GM12801 (cell line): ENCODE data around the gene AHCTF1.

Experiments
- TF ChIP-seq, protein P1 (sequence below): IDR thresholded peaks from one replicate; pipeline ENCODE4 v1.5.1; 2011; ENCODE audit warnings: control low read depth; ENCODE audit not compliant: insufficient read length; ENCODE audit errors: extremely low read depth

AHCTF1 gene

DNA sequence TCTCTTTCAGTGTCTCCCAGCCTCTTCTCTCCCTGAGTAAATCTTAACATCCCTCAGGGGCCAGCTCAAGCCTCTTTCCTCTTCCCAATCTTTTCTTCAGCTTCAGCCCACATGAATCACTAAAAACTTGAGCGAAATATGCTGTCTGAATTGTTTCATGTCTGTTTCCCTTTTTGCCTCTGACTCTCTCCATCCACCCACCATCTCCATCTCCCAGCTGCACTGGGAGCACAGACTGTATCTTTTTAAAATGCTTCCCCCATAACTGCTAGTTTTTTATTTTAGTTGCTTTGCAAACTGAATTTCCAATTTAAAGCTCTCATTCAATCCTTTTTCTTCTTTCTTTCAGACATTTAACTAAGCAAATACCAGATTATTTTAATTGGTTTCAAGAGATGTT is 3.0 kb upstream of the AHCTF1 start:
- TF ChIP-seq, protein P1, sequence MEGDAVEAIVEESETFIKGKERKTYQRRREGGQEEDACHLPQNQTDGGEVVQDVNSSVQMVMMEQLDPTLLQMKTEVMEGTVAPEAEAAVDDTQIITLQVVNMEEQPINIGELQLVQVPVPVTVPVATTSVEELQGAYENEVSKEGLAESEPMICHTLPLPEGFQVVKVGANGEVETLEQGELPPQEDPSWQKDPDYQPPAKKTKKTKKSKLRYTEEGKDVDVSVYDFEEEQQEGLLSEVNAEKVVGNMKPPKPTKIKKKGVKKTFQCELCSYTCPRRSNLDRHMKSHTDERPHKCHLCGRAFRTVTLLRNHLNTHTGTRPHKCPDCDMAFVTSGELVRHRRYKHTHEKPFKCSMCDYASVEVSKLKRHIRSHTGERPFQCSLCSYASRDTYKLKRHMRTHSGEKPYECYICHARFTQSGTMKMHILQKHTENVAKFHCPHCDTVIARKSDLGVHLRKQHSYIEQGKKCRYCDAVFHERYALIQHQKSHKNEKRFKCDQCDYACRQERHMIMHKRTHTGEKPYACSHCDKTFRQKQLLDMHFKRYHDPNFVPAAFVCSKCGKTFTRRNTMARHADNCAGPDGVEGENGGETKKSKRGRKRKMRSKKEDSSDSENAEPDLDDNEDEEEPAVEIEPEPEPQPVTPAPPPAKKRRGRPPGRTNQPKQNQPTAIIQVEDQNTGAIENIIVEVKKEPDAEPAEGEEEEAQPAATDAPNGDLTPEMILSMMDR = no peak

DNA sequence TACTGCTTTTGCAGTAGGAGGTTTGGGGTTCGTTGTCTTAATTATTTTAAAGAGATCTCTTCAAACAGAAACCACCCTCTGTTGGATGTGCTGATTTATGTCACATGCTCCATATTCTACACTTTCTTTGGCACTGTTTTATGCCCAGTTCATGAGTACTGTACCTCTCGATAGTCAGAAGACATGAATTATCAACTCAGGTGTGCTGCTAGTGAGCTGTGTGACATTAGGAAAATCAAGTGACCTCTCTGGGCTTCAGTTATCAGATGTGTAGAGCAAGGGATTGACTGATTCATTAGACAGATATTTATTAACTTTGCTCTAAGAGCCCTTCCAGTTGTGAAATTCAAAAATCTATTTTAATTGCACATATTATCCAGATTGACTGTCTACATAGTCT is 2.1 kb upstream of the AHCTF1 start:
- TF ChIP-seq, protein P1 = no peak

DNA sequence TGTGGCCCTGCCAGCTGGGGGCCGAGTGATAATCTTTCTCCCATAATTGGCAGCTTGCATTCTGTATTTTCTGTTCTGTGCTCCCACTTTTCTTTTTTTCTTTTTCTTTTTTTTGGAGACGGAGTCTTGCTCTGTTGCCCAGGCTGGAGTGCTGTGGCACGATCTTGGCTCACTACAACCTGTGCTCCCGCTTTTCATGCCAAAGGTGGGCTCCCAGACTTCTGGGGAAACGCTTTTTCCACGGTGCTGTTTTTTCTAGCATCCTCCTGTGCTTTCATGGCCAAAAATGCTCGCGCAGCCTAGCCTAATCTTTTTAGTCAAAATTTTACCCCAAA is 585 bp upstream of the AHCTF1 start:
- TF ChIP-seq, protein P1 = no peak

DNA sequence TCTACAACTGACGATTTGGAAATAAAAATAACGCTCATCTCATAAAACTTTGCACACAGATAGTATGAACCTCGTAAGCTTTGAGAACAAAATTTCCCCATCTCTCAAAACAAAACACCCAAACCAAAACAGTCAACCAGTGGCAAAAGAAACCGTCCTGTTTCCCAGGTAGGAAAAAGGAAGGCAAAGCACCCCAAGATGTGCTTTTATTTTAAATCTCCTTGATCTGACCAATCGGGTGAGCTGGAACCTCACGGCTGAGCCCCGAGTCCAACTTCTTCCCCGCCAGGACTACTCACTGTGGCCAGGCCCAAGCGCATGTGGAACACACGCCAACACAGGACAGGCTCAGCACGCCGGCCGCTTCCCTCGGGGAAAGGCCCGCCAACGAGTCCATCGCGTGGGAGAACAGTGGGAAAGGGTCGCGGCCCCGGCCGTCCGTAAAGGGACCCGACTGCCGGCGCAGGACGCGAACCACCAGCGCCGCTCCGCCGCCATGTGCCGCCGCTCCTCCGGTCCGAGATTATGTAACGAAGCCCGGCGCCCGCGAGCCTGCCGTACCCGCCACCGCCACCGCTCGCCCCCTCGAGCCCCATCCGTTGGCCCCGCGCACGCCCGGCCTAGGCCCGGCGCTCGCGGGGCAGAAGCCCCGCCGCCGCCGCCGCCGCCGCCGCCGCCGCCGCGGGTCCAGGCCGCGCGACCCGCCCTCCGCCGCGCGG is 759 bp downstream of the AHCTF1 start:
- TF ChIP-seq, protein P1 = no peak

DNA sequence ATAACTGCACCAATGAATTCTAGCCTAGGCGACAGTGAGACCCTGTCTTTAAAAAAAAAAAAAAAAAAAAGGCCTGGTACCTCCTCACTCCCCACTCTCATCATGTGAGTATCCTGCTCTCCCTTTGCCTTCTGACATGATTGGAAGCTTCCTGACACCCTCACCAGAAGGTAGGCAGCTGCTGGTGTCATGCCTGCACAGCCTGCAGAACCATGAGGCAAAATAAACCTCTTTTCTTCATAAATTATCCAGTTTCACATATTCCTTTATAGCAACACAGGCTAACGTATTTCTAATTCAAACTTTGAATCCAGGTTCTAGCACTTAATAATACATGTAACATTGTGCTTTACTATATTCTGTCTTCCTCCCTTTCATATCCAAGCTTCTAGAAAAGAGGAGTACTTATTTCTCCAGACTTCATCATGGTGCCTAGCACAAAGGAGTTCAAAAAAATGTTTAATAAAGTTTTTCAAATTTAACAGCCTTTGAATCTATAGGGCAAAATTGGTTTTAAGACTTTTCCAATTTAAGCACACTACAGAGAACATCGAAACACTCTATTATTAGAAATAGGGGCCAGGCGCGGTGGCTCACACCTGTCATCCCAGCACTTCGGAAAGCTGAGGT is 5.6 kb downstream of the AHCTF1 start:
- TF ChIP-seq, protein P1 = no peak

DNA sequence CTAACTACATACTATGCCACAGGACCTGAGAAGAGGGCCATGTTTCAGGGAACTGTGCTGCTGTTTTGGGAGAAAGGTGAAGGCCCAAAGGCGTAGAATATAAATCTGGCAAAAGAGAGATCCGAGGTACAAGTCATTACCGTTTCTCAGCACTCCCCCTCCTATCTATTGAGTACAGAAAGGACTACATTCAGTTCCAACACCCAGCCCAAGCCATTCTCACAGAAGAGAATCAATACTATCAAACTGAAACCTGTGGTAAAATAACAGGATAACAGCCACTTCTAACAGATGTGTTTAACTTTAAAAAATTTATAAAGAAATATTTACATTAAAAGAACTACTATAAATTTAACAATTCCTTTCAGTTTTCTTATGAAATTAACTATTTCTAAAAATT is 7.8 kb downstream of the AHCTF1 start:
- TF ChIP-seq, protein P1 = no peak

DNA sequence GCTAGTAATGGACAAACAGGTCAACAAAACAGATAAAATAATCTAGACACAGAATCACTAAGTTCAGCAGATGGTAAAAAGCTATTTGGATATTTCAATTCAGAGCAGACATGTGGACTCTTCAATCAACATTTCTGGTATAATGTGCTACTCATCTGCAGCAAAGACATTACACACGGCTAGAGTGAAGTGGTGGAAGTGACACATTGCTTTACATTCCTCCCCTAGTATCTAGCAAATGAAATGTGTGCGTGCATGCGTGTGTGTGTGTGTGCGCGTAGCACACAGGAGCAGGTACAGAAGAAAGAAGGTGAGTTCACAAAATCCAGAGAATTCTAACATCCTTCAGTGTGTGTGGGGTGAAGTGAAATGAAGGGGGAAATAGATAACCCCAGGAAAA is 8.3 kb downstream of the AHCTF1 start:
- TF ChIP-seq, protein P1 = no peak

DNA sequence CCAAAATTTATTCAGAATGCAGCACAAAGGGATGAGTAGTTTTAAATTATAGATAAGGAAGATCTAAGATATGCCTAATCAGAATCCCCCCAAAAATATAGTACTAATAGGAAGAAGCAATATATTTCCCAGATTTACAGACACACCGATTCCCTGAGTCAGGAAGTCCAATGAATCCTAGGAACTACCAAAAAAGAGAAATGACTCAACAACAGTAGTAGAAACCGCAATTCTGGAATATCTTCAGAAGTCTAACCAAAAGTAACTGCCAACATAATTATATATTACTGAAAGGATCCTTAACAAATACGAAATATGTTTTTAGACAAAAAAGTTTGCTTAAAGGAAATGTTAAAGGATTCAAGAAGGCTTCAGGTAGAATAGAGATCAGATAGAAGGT is 10.3 kb downstream of the AHCTF1 start:
- TF ChIP-seq, protein P1 = no peak
